PFSK-1 (cell line): ENCODE results near the gene SFT2D1.

ENCODE experiments used
- POLR2AphosphoS5 ChIP-seq: IDR thresholded peaks from 2 replicates; pipeline ENCODE4 v1.6.1; 2012; ENCODE audit warnings: low read depth, mild to moderate bottlenecking, control low read depth, low read length, moderate library complexity
- REST ChIP-seq, 2 experiments: IDR thresholded peaks; 2 replicates each; pipeline versions ENCODE4 v1.6.1 to v1.8.0; 2011 to 2012; ENCODE audit warnings: low read depth in 2 of 2, low read length in 2 of 2, control low read depth in 1 of 2, inconsistent platforms in 1 of 2, mild to moderate bottlenecking in 1 of 2, moderate library complexity in 1 of 2; ENCODE audit not compliant: insufficient read depth in 1 of 2
- SIN3A ChIP-seq: IDR thresholded peaks from 2 replicates; pipeline ENCODE4 v1.6.1; 2012; ENCODE audit warnings: mild to moderate bottlenecking, low read length, moderate library complexity, borderline replicate concordance; ENCODE audit not compliant: insufficient read depth

DNA sequence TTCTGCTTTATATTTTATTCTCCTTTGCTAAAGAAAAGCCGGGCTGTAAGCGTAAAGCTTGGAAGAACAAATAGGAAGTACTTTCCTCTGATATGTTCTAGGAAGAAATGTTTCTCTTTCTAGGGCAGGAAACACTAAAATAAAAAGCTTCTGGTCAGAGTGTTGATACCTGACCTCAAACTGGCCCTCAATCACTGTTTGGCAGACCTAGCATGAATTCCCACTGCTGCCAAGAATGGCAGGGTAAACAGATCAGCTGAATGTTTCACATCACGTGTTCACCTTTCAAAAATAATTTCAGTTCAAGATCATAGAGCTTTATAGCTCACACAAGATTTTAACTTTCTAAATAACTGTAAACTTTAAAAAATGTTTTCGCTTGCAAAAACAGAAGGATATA lies 37.5 kb upstream of the SFT2D1 start:
- TF ChIP-seq POLR2AphosphoS5 (no peak), REST (IDR thresholded peaks at IDR 0.05; ENCODE audit: insufficient read depth in 1 of 2, low read depth in 2 of 2, low read length in 2 of 2) (no peak), SIN3A (no peak)
